Stomach smooth muscle (tissue), 2 donors: ENCODE measurements around the gene VRK3.

Source experiments
- H3K27ac ChIP-seq: one replicate; pipeline ENCODE4 v1.7.0; 2013; ENCODE audit warnings: mild to moderate bottlenecking, low read length, inconsistent platforms
- H3K27me3 ChIP-seq, 2 donors: one replicate each; pipeline ENCODE4 v1.7.0; 2013; ENCODE audit warnings: low read length in 2 of 2; ENCODE audit not compliant: insufficient read depth in 2 of 2, control insufficient read depth in 1 of 2
- H3K36me3 ChIP-seq, 2 donors: one replicate each; pipeline ENCODE4 v1.7.0; 2013; ENCODE audit warnings: low read length in 2 of 2; ENCODE audit not compliant: control insufficient read depth in 2 of 2, insufficient read depth in 2 of 2
- H3K4me1 ChIP-seq: one replicate; pipeline ENCODE4 v1.7.0; 2013; ENCODE audit warnings: low read length; ENCODE audit not compliant: control insufficient read depth, insufficient read depth
- H3K4me3 ChIP-seq, 2 donors: one replicate each; pipeline ENCODE4 v1.7.0; 2013; ENCODE audit warnings: low read length in 2 of 2
- H3K9ac ChIP-seq, 2 donors: one replicate each; pipeline ENCODE4 v1.7.0; 2013; ENCODE audit warnings: low read length in 2 of 2, mild to moderate bottlenecking in 1 of 2
- H3K9me3 ChIP-seq, 2 donors: one replicate each; pipeline ENCODE4 v1.7.0; 2013; ENCODE audit warnings: low read length in 2 of 2; ENCODE audit not compliant: control insufficient read depth in 2 of 2
- donor health status: healthy.
- donor health status: Pancreatic carcinoma.

The VRK3 gene

DNA sequence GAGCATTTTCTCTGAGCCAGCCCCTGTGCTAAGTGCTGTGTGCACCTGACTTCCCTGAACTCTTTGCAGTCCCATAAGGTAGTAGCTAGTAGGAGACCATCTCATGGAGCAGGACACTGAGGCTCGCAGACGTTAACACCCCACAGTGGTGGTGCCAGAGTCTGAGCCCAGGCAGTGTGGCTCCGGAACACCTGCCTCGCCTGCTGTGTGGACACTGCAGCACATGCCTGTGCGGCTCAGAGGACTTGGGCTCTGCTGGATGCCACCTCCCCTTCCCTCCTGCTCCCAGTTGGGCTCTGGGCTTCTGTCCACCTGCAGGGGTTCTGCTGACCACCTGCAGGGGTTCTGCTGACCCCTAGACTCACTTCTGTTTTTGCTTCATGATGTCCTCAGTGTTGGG lies 37.2 kb downstream of the VRK3 start:
- Histone ChIP-seq H3K36me3 (peaks cover 69 to 70% of the 10 kb centered on the region in 2 donors), H3K27me3 (no peaks in the 10 kb centered on the region), H3K27ac (no peak overlapping the region)

DNA sequence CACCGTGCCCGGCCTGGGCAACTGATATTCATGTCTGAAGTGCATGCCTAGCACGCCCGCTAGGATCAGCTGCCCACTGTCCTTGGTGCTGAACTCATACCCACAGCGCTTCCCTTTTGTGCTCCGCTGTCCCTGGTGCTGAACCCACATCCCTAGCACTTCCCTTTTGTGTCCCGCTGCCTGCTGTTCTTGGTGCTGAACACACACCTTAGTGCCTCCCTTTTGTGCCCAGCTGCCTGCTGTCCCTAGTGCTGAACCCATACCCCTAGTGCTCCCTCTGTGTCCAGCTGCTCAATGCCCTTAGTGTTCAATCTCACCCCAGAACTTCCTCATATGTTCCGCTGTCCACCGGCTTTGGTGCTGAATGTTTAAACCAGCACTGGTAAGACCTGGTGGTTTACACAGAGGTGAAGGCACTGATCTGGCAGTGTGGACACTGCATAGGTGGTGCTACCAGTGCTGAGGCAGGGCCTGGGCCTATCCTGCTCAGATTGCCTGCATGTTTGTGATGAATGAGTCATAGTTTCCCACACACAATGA lies 37.9 kb downstream of the VRK3 start:
- Histone ChIP-seq H3K36me3 (peaks cover 64 to 65% of the 10 kb centered on the region in 2 donors), H3K27me3 (no peaks in the 10 kb centered on the region), H3K27ac (no peak overlapping the region), H3K4me3 (no peak overlapping the region), H3K4me1 (no peaks in the 10 kb centered on the region), H3K9me3 (no peaks in the 10 kb centered on the region), H3K9ac (no peak overlapping the region)

More for the DNA sequence above, 37.2 kb downstream of the VRK3 start:
- no peaks in the 10 kb centered on the region for H3K4me1 ChIP-seq
- H3K4me3 ChIP-seq, result no peak overlapping the region
- H3K9me3 ChIP-seq, result no peaks in the 10 kb centered on the region
- no peak overlapping the region for H3K9ac ChIP-seq

DNA sequence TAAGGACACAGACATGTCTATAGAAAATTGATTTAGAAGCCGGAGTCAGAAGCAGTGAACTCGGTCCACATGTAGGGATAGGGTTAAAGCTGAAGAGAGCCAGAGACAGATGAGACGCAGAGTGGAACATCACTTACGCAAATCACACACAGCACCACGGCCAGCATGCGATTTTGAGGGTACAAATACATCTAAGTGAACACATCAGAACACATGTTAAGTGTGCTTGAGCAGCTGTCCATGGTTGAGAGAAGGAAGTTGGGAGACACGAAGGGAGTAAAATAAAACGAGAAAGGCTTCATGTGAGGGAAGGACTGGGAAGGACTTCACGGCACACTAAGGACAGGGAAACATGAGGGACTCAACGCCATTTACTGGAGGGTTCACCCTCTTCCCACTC lies 38.8 kb downstream of the VRK3 start:
- peaks cover 61 to 65% of the 10 kb centered on the region in 2 donors for H3K36me3 ChIP-seq
- no peak overlapping the region for H3K4me3 ChIP-seq
- H3K27me3 ChIP-seq, result no peaks in the 10 kb centered on the region

GRCh38 chr19:49985871-49986270 lies 39.3 kb downstream of the VRK3 start:
- Histone ChIP-seq H3K36me3 (peaks cover 56 to 61% of the 10 kb centered on the region in 2 donors), H3K4me1 (no peaks in the 10 kb centered on the region)

More for the DNA sequence above, 38.8 kb downstream of the VRK3 start:
- Histone ChIP-seq H3K27ac (no peak overlapping the region), H3K9ac (no peak overlapping the region), H3K9me3 (no peaks in the 10 kb centered on the region), H3K4me1 (no peaks in the 10 kb centered on the region)

GRCh38 chr19:49984491-49984890 lies 40.7 kb downstream of the VRK3 start:
- H3K36me3 ChIP-seq, result peaks cover 51 to 53% of the 10 kb centered on the region in 2 donors
- no peak overlapping the region for H3K27ac ChIP-seq
- H3K9ac ChIP-seq, result no peak overlapping the region
- H3K9me3 ChIP-seq, result no peaks in the 10 kb centered on the region
- no peak overlapping the region for H3K4me3 ChIP-seq
- no peaks in the 10 kb centered on the region for H3K4me1 ChIP-seq
- no peaks in the 10 kb centered on the region for H3K27me3 ChIP-seq

More at GRCh38 chr19:49985871-49986270, 39.3 kb downstream of the VRK3 start:
- H3K9ac ChIP-seq, result no peak overlapping the region
- H3K27ac ChIP-seq, result no peak overlapping the region
- no peaks in the 10 kb centered on the region for H3K27me3 ChIP-seq
- no peaks in the 10 kb centered on the region for H3K9me3 ChIP-seq
- H3K4me3 ChIP-seq, result no peak overlapping the region

DNA sequence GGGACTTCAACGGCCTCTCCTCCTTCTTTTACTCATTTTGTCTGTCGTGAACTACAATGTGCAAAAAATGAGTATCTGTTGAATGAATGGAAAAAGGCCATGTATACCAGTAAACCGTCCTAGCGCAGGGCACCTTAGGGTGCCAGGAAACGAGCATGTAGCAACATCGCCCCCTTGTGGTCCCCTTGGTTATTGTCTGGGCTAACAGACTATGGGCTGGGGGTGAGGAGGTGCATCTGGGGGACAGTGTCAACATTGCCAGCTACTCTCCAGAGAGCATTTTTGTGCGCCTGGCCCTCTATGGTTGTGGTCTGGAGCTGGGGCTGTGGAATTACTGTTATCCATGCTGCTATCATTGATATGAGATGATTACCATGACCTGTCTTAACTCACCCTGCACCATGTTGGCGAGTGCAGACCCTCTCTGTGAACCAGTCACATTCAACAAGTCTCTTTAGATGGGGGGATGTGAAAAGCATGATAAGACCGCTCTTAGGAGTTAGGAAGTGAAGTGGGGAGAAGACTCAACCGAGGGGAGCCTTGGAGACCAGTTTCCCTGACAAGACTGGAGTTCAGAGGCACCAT lies 41.4 kb downstream of the VRK3 start:
- no peak overlapping the region for H3K4me3 ChIP-seq
- no peaks in the 10 kb centered on the region for H3K4me1 ChIP-seq
- no peaks in the 10 kb centered on the region for H3K27me3 ChIP-seq
- H3K36me3 ChIP-seq, result peaks cover 47 to 51% of the 10 kb centered on the region in 2 donors
- H3K9me3 ChIP-seq, result no peaks in the 10 kb centered on the region
- H3K9ac ChIP-seq, result no peak overlapping the region
- H3K27ac ChIP-seq, result no peak overlapping the region

- H3K9ac ChIP-seq, result no peak overlapping the region
- H3K4me1 ChIP-seq, result no peaks in the 10 kb centered on the region
- H3K36me3 ChIP-seq, result peaks cover 46 to 49% of the 10 kb centered on the region in 2 donors
- H3K9me3 ChIP-seq, result no peaks in the 10 kb centered on the region
- no peak overlapping the region for H3K27ac ChIP-seq
- H3K27me3 ChIP-seq, result no peaks in the 10 kb centered on the region
- no peak overlapping the region for H3K4me3 ChIP-seq
Observed at GRCh38 chr19:49981603-49982593, 43.3 kb downstream of the VRK3 start.

DNA sequence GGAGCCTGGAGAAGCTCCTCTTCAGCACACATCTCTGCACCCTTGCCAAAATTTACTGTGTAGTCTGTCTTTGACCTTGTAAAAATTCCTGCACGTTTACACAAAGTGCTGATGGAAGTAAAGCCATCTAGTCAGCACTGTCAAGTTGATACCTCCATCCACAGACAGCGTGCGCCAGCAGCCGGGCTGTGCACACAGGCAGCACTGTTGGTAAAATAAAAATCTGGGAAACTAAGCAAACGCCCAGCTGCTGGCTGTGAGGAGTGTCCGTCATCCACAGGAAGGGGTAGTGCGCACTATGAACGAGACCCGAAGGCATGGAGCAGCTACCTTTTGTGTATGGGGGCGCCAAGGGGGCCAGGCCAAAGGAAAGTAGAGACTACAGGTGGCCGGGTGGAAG lies 46.8 kb downstream of the VRK3 start:
- Histone ChIP-seq H3K9me3 (no peaks in the 10 kb centered on the region), H3K9ac (no peak overlapping the region), H3K4me1 (no peaks in the 10 kb centered on the region), H3K27me3 (no peaks in the 10 kb centered on the region), H3K4me3 (no peak overlapping the region), H3K27ac (no peak overlapping the region), H3K36me3 (peaks cover 25 to 30% of the 10 kb centered on the region in 2 donors)

DNA sequence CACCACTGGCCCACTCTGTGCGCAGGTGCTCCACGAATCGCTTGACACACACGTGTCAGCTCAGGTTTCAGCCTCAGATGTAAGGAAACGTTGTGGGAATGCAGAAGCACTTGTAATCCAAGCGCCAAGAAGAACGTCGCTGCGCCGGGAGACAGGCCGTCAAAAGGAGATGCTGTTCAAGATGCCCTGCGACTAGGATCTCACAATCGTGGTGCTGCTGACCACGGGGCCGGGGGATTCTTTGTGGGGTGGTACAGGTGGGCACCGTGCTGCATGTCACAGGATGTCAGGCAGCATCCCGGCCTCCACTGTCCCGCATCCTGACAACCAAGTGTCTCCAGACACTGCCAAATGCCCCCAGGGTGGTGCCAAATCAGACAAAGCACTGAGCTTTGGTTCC lies 47.3 kb downstream of the VRK3 start:
- Histone ChIP-seq H3K27me3 (no peaks in the 10 kb centered on the region), H3K4me1 (no peaks in the 10 kb centered on the region), H3K9ac (no peak overlapping the region), H3K36me3 (peaks cover 25 to 30% of the 10 kb centered on the region in 2 donors), H3K4me3 (no peak overlapping the region), H3K9me3 (no peaks in the 10 kb centered on the region), H3K27ac (no peak overlapping the region)

DNA sequence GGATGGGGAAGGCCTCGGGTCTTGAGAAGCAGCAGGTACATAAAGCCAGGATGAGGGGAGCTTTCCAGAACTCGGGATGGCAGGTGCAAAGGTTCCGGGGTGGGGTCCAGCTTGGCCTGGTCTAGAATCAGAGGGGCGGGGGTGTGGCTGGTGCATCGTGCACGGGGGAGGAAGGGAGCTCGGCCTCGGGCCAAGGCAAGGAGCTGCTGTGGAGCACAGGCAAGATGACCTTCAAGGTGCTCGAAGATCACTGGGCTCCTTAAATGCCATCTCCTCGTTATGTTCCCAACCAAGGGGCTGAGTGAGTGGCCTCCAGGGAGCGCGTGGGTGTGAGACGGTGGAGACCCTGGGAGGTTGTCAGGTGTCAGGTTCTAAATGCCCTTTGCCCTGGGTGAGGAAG lies 48.1 kb downstream of the VRK3 start:
- H3K9ac ChIP-seq, result no peak overlapping the region
- peaks cover 21 to 30% of the 10 kb centered on the region in 2 donors for H3K36me3 ChIP-seq
- no peaks in the 10 kb centered on the region for H3K9me3 ChIP-seq
- H3K4me1 ChIP-seq, result no peaks in the 10 kb centered on the region
- no peak overlapping the region for H3K4me3 ChIP-seq
- H3K27ac ChIP-seq, result no peak overlapping the region
- no peaks in the 10 kb centered on the region for H3K27me3 ChIP-seq
